NCI-H524 treated with DMSO at 0.1 percent for 48 hours (cell line): Measurements from ENCODE around the gene RFTN1.
"Not testable (repeated sequence)": the region's sequence is repeated elsewhere in the genome, so short reads cannot be mapped to it uniquely, and the experiment has no call there.

Experiments
- DNase-seq: peaks from one replicate; lab custom pipeline; 2025; lab: John Stamatoyannopoulos, UW

RFTN1 gene

DNA sequence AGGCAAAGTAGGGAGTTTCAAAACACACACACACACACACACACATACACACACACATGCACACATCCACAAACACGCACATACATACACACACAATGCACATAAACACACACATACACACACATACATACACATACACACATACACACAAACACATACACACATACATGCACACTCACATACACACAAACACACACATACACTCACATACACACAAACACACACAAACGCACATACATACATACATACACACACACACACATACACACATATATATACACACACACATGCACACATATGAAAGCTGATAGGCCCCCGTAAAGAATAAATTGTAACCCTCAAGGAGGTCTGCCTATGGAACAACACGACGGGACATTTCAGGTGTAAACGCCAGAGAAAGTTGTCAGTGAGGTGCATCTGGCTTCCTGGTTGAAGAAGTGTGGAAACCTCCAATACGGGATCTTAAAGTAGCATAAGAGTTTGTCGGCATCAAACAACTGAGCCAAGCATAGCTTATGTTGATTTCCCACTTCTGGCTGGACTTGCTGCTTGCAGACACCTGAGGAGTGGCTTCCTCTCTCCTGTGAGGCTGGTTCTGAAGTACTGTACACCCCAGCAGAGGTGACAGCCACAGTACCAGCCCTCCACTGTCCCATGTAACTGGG lies 5.8 kb downstream of the RFTN1 start:
- no peak for DNase-seq

DNA sequence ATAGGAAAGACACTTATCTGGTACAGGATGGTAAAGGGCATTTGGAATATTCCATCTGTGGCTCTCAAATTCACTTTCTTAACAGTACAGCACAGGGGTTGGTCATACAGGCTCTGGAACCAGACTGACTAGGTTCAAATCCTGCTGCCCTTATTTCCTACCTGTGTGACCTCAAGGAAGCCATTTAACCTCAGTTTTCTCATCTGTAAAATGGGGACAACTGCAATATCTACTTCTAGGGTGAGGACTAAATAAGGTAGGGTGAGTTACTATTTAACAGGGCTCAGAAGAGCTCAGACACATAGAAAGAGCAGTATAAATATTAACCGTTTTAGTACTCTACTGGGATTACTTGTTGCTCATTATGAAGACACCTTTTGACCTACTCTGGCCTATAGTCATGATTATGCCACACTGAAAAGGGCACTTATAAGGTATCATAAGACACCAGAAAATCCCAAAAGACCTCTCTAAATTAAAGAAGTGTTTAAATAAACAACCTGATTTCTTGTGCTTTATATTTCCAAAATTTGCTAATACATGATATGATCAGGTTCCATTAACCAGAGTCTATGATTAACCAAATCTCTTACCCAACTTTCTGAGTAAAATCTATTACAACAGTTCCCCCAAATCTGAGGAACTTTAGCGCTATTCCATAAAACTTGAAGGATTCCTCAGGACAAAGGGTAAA lies 6.5 kb downstream of the RFTN1 start:
- no peak for DNase-seq

DNA sequence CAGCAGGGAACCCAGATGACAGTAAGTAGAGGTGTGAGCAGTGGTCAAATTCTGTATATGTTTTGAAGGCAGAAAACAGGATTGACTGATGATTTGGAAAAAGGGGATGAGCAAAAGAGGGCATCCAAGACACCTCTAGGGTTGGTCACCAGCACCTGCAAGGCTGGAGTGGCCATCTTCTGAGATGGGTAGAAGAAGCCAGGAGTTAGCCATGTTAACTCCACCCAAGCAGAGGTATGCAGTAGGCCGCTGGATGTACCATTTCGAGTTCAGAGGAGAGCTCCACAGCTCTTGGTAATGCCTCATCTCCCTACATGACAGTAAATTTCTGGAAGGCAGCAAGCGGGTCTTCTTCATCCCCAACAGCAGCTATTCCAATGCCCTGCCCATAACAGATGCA lies 7.0 kb downstream of the RFTN1 start:
- DNase-seq = no peak

DNA sequence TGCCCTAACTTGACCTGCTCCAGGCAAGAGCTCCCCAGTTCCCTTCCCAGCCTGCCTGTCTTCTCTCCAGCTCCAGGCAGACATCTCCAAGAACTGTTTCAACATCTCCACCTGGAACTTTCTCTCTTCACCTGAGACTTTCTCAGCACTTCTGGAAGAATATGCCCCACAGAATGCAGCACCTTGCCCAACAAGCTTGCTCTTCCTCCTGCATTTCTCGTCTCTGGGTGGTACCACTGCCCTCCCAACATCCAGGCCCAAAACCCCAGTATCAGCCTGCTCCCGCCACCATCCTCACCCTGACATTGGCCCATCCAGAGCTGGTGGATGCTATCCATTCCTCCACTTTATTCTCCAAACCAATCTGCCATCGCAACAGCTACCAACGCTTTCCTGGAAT lies 8.8 kb downstream of the RFTN1 start:
- DNase-seq = no peak

DNA sequence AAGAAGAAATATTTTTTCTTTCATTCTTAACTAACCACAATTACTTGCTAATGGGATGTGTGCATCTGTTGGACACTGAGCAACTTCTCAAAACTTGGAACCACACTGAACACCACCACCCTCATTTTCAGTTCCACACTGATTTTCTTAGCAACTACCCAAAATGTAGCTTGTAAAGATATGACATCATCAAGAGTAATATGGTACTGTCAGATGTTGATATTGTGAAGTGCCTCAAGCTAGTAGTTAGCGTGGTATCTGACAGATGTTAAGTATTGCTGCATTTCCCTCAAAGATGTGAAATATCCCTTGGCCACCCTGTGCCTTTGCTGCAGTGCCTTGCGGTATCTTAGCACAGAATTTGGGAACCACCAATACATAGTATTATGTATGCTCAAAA lies 9.3 kb downstream of the RFTN1 start:
- DNase-seq = no peak

DNA sequence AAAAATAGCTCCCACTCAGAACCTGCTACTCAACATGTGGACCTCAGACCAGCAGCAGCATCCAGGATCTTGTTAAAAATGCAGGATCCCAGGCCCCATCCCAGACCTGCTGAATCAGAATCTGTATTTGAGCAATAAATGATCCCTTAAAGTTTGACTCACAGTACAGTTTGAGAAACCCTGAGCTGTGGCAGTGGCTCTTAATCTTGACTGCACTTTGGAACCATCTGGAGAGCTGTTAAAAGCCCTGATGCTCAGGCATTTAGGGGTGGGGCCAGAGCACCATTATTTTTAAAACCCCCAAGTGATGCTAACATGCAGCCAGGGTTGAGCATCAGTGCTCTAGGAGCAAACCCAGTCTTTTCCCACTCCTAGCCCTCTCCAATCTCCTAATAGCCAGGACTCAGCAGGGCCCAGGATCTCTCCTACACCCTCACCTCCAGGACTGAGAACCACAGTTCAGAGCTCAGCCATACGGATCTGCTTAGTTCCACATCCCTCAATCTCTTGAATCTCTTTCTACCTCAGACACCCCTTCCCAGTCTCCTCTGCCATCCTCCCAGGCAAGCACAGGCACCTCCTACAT lies 10.2 kb downstream of the RFTN1 start:
- no peak for DNase-seq

DNA sequence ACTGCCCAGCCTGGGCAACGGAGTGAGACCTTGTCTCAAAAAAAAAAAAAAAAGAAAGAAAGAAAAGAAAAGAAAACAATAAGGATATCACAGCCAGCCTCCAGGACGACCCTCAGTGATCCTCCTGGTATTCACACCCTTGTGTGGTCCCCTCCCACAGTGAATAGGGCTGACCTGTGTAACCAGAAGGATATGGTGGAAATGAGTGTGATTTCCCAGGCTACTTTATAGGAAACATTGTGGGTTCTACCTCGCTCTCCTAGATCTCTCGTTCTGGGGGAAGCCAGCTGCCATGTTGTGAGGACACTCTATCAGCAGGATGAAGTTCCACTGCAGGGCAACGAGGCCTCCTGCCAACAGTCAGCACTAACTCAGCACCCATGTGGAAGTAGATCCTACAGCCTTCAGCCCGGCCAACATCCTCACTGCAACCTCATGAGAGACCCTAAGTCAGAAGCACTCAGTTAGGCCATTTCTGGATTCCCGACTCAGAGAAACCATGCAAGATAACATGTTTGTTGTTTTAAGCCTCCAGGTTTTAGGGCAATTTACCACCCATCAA lies 11.1 kb downstream of the RFTN1 start:
- DNase-seq = no peak

DNA sequence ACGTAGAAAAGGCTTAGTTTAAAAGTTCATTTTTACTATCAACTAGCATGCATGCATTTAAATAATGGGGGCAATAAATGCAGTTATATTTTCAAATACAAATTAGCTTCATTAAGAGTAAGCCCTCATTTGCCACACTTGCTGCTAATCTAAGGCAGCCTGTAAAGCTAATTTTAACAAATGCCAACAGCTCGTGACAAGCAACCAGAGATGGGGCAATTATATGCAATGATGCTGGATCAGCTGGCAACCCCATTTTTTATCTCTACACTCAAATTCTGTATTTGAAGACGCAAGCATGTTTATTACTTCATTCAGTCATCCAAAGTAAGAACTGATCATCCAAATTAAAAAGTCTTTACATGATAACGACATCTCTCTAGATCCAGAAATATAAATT lies 12.1 kb downstream of the RFTN1 start:
- DNase-seq = no peak

DNA sequence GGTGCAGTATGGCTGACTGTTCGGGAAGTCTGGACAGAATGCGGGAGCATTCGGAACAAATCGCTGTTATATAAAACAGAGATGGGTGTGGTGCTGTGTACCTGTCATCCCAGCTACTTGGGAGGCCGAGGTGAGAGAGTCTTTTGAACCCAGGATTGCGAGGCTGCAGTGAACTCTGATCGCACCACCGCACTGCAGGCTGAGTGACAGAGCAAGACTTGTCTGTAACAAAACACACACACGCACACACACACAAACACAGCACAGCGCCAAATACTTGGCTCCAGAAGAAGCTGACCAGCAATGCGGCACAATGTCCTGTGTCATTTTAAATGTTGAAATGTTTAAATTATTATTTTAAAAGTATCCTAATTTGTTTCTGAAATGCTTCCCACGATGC lies 12.6 kb downstream of the RFTN1 start:
- DNase-seq = no peak

DNA sequence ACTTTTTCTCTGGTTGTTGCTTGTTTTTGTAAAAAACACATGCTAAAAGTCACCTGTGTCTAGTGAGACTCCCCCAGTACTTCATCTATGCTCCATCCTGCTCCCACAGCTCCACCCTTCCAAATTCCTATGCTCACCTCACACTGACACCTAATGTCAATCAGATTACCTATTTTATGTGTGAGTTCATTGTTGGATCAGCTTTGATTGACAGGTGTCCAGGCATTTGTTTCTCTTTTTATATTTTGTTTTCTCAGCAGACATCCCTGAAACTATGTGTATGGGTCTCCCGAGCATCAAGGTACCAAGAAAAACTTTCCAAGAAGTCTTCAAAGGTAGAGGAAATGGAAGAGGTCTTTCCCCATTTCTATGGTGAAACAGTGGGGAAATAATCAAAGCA lies 13.4 kb downstream of the RFTN1 start:
- no peak for DNase-seq

DNA sequence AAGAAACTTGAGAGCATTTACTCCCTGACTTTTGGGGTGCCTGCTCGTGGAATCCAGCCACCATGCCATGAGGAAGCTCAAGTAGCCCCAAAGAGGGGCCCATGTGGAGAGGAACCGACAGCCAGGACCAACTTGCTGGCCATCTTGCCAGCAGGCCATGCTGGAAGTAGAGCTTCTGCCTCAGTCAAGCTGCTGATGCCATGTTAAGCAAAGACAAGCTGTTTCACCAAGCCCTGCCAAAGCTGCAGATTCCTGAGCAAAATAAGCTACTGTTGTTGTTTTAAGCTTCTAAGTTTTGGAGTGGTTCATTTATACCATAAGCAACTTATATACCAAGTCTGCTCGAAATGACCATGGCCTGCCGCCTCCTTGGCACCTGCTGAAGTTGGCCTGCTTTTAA lies 14.1 kb downstream of the RFTN1 start:
- no peak for DNase-seq

DNA sequence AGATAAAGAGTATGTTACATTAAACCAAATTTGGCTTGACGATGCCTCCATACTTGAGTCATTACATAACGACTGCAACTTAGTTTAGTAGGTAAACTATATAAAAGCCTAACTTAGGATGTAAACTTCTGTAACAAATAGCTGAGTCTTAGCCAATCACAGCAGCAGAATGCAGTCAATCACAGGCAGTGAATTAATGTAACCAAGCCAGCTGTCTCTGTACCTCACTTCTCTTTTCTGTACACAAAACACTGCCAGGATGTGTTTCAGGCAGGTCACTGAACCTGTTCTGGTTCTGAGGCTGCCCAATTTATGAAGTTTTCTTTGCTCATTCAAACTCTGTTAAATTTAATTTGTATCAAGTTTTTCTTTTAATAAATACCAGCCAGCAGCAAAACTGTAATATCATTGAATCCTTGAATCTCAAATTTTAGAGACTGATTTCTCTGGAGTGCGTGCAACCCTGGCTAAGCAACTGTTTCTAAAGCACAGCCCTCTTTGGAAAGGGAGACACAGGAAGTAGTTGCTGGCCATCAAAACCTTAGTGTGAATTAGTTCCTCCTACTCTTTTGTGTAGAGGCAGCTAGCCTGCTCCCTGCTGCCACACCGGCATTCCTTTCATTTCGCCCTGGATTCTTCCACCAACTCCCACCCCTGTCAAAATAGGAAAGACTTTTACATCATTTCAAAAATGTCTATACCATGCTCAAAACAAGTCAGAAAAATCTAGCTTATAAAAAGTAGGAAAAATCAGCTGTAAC lies 15.2 kb downstream of the RFTN1 start:
- no peak for DNase-seq

DNA sequence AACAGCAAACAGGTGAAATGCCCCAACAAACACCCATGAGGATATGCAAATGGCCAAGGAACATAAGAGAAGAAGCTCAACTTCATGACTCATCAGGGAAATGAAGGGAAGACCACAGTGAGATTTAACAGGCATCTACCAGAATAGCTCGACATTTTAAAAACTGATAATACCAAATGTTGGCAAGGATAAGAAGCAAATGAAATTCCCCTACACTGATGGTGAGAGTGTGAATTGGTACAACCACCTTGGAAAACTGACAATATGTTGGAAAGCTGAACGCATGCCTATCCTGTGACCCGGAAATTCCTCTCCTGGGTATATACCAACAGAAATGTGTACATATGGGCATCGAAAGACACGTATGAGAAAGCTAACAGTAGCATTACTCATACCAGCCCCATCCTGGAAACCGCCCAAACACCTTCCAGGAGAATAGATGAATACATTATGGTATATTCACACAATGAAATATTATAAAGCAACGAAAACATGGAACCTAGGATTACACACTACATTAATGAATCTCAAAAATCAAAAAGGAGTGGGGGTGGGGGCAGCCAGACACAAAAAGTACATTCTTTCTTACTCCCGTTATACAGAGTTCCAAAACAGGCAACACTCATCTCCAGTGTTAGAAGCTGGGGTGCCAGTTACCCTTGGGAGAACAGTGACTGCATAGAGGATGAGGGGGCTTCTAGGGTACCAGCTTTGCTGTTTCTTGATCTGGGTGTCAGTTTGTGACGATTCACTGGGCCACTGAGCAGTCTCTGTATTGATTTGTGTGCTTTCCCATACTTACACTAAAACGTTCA lies 16.9 kb downstream of the RFTN1 start:
- no peak for DNase-seq

DNA sequence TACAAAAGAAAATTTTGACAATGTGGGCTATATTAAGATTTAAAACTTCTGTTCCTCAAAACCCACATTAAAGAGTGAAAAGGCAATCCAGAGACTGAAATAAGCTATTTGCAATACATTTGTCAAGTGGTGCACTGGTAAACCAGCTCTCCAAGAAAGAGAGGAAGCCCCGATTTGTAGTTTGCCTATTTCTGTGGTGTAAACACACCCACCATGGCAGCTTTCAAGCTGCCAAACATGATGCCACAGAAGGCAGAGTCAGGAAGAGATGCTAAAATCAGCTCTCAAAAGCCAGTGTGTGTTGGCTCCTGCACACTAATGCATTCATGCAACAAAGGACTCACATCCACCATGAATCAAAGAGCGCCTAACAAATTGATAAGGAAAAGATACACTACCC lies 17.5 kb downstream of the RFTN1 start:
- no peak for DNase-seq

DNA sequence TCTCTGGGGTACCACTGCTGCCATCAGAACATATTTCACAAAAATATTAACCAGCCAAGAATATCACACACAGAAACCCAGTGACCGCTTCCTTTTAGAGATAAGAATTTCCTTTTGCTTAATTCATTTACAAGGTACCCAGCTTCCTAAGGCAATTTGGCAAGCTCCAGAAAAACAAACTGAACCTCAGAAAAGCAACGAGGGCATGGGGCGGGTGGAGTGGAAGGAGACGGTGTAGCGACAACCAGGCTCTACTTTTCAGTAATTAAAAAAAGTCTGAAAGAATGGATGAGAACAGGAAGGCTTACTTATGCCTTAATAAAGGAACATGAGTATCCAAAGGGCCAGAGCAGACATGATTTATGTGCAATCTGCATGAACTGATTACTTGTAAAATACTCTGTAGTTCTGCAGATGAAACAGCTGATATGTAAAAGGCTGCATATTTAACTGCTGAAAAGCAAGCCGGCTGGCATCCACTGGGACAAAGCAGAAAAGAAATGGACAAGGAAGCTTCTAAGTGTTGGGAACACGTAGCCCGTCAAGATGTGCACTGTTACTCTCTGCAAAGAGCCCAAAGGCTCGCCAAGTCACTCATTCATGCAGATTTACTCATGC lies 18.6 kb downstream of the RFTN1 start:
- no peak for DNase-seq

DNA sequence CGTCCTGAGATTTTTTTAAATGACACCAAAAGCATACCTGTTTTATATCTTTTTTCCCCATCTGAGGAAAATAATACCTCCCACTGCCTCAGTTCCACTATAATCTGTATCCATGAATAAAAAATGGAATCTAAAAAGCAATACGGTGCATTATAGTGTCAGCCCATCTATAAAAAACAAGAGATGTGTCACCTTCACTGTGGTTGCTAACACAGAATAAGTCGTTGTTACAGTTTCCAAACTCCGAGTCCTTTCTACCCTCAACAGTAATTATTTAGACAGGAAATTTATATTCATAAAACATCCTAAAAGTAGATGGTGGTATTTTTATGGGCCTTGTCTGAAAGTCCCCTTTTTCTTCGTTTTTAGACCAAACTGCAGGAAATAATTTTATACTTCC lies 19.4 kb downstream of the RFTN1 start:
- DNase-seq = no peak

DNA sequence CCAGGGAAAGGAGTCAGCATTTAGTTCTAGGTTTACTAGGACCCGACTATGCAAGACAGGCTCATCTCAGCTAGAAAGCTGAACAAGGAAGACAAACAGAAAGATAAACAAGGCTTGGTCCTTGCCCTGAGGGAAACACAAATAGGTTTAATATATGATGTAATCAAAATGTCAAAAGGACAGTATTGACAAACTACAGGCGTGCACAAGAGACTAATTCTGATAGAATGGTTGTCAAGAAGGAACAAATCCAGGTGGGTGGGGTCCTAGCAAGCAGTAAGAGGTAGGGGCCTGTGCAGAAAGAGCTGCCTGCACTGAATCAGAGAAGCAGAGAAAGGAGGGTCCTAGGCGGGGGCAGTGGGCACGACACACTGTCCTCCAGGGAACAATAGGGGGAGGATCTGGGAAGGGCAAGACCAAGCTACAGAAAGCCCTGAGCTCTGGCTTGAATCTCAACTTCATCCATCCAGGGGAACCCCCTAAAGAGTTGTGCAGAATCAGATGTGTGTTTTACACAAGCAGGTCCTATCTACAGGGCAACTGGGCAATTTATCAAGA lies 23.4 kb downstream of the RFTN1 start:
- DNase-seq = no peak

DNA sequence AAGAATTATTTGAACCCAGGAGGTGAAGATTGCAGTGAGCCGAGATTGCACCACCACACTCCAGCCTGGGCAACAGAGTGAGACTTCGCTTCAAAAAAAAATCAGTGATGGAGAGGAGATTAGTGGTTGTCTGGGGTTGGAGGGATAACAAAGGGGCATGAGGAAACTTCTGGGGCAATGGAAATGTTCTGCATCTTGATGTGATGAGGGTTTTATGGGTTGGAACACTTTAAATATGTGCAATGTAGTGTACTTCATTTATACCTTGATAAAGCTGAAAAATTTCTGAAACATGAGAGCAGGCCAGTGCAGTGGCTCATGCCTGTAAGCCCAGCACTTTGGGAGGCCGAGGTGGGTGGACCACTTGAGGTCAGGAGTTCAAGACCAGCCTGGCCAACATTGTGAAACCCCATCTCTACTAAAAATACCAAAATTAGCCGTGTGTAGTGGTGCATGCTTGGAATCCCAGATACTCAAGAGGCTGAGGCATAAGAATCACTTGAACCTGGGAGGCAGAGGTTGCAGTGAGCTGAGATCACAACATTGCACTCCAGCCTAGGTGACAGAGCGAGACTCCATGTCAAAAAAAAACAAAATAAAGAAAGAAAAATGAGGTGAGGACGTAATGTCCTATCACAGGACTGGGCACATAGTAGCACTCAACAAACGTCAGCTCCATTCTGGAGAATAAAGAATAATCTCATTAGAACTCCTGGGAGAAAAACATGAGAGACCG lies 24.0 kb downstream of the RFTN1 start:
- not testable (repeated sequence) for DNase-seq

DNA sequence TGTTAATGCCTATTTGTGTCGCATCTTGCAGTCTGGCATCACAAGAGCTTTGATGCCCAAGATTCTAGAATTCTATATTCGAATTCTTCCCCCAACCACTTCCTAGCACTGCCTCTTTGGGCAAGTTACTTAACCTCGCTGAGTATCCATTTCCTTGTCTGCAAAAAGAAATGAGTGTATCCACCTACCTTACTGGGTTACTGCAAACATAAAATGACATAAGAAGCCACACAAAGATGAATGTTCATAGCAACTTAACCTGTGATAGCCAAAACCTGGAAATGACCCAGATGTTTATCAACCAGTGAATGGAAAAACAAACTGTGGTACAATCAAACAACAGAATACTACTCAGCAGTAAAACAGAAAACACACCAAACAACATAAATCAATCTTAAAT lies 24.9 kb downstream of the RFTN1 start:
- DNase-seq = no peak

DNA sequence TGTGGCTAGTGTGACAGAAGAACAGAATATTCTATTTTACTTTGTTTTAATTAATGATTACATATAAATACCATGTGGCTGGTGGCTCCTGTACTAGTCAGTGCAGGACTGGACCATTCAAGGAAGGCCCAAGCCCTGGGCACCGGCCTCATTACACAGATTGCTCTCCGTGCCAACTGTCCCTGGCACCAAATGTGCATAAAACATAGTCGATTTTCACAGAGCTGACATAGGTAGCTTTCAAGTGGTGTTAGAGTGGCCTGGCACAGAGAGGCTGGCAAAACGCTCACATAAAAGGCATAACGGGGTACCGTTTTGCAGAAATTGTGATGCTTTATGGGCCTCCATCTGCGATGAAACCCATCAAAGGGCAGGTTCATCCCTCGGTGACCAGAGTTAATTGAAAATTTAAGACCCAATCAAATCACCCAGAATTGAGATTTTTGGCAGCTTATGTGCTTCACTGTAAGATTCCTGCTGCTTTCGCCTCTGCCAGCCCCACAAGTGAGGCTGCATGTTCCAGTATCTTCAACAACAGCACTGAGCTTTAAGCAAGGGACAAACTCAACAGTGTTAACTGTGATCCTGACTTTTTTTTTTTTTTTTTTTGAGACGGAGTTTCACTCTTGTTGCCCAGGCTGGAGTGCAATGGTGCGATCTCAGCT lies 25.9 kb downstream of the RFTN1 start:
- no peak for DNase-seq
